Cerebellar cortex (tissue), 1 donor: ENCODE results near the gene CAMTA2.
A peak's percentile ranks its signal among the peaks of the same experiment; 100 is the strongest.

Experiments
- DNase-seq: peaks from one replicate; pipeline ENCODE4 v3.0.0-alpha.2; 2015; ENCODE audit warnings: low spot score

The CAMTA2 gene

GRCh38 chr17:4968486-4969046 is 18.9 kb downstream of the CAMTA2 start:
- DNase-seq = no peak

- peak; percentile 98 for DNase-seq
Measured at GRCh38 chr17:4967539-4968485, 19.7 kb downstream of the CAMTA2 start, which contains the start of gene SPAG7. Gene SPAG7, minus strand, starts transcription at chr17:4967817. Its CDS starts 13 bp downstream, at chr17:4967804.

GRCh38 chr17:4966844-4967538 is 20.5 kb downstream of the CAMTA2 start:
- peak; percentile 100 for DNase-seq

- no peak for DNase-seq
Measured at GRCh38 chr17:4965311-4965986, 22.0 kb downstream of the CAMTA2 start.

- no peak for DNase-seq
Measured at GRCh38 chr17:4960279-4960922, 27.1 kb downstream of the CAMTA2 start.

GRCh38 chr17:4959261-4959965 is 28.1 kb downstream of the CAMTA2 start:
- no peak for DNase-seq

- no peak for DNase-seq
Measured at GRCh38 chr17:4958102-4958501, 29.4 kb downstream of the CAMTA2 start.

- DNase-seq = no peak
Measured at GRCh38 chr17:4956493-4957061, 30.9 kb downstream of the CAMTA2 start.

GRCh38 chr17:4955091-4955490 is 32.4 kb downstream of the CAMTA2 start:
- no peak for DNase-seq

- no peak for DNase-seq
Measured at GRCh38 chr17:4953451-4953961, 34.0 kb downstream of the CAMTA2 start.

- DNase-seq = peak; percentile 28
Measured at GRCh38 chr17:4951486-4951885, 36.0 kb downstream of the CAMTA2 start.

- DNase-seq = peak; percentile 35
Measured at GRCh38 chr17:4950746-4951204, 36.7 kb downstream of the CAMTA2 start, which contains the start of gene ENO3. Gene ENO3, plus strand, starts transcription at chr17:4951119. Its CDS starts 711 bp downstream, at chr17:4951830.

- no peak for DNase-seq
Measured at GRCh38 chr17:4950075-4950745, 37.3 kb downstream of the CAMTA2 start.

- DNase-seq = peak; percentile 61
Measured at GRCh38 chr17:4949321-4950074, 38.0 kb downstream of the CAMTA2 start.

GRCh38 chr17:4948931-4949320 is 38.5 kb downstream of the CAMTA2 start:
- DNase-seq = peak; percentile 87

GRCh38 chr17:4948166-4948930 is 39.1 kb downstream of the CAMTA2 start, which contains the start of gene PFN1:
Gene PFN1, minus strand, starts transcription at chr17:4948530. Its CDS starts 136 bp downstream, at chr17:4948394.
- peak; percentile 89 for DNase-seq

GRCh38 chr17:4947411-4948165 is 39.9 kb downstream of the CAMTA2 start:
- DNase-seq = peak; percentile 51
